HFF-Myc (cell line): Measurements from ENCODE around the gene STK4.

Experiments used
- DNase-seq: peaks from one replicate; pipeline ENCODE4 v3.0.0-alpha.2; 2011; ENCODE audit warnings: low read depth; ENCODE audit errors: extremely low read depth
- H3K4me3 ChIP-seq: replicated peaks from 2 replicates; pipeline ENCODE4 v1.5.1; 2011; ENCODE audit warnings: low read depth, mild to moderate bottlenecking, control low read depth, low read length
- TF ChIP-seq, protein P1 (sequence below): IDR thresholded peaks from 2 replicates; pipeline ENCODE4 v1.5.1; 2012; ENCODE audit warnings: mild to moderate bottlenecking, low read depth, low read length, control low read depth; ENCODE audit errors: missing control alignments

The STK4 gene

DNA sequence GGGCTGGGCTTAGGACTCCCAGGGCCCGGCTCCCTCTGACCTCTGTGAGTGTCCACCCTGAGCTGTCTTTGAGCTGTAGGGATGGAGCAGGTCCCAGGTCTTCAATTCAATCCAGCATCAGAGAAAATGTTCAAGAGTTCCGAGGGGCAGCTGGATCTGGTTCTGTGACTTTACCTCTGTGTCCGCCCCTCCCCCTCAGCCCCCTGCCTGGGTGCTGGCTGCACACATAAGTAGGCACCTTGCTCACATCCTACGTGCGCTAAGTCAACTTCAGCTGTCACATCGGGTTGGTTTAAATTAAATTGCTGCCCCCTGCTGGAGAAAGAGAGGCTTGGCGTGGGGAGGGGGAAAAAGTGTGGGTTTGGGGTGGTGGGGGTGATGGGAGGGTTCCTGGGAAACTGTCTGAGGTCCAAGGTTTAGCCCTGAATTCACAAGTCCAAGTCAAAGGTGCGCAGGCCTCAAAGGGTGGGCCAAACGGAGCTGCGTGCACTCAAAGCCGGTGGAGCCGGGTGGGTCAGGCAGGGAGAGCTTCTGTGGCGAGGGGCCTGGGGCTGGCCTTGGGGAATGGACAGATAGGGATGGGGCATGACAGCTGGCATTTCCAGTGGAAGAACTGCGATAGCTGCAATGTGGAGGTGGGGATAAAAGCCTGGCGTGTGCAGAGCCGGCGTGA lies 145.6 kb downstream of the STK4 start:
- TF ChIP-seq, protein P1, sequence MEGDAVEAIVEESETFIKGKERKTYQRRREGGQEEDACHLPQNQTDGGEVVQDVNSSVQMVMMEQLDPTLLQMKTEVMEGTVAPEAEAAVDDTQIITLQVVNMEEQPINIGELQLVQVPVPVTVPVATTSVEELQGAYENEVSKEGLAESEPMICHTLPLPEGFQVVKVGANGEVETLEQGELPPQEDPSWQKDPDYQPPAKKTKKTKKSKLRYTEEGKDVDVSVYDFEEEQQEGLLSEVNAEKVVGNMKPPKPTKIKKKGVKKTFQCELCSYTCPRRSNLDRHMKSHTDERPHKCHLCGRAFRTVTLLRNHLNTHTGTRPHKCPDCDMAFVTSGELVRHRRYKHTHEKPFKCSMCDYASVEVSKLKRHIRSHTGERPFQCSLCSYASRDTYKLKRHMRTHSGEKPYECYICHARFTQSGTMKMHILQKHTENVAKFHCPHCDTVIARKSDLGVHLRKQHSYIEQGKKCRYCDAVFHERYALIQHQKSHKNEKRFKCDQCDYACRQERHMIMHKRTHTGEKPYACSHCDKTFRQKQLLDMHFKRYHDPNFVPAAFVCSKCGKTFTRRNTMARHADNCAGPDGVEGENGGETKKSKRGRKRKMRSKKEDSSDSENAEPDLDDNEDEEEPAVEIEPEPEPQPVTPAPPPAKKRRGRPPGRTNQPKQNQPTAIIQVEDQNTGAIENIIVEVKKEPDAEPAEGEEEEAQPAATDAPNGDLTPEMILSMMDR: peak; percentile 47
- DNase-seq: no peak
- H3K4me3 ChIP-seq: no peak overlapping the region

DNA sequence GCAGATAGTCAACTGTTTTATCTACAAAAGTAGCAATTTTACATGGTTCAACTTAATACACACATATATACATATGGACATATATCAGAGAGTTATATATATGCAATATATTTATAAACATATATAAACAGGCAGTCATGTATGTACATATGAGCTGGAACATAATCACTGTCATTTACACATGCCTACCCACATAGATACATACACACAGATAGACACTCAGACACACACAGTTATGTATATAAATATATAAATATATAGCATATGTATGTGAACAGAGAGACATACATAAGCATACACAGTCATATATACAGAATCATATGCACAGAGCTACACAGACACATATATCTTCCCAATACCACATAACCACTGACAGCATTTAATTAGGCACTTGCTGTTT lies 146.4 kb downstream of the STK4 start:
- DNase-seq: no peak
- TF ChIP-seq, protein P1: no peak
- H3K4me3 ChIP-seq: no peak overlapping the region

DNA sequence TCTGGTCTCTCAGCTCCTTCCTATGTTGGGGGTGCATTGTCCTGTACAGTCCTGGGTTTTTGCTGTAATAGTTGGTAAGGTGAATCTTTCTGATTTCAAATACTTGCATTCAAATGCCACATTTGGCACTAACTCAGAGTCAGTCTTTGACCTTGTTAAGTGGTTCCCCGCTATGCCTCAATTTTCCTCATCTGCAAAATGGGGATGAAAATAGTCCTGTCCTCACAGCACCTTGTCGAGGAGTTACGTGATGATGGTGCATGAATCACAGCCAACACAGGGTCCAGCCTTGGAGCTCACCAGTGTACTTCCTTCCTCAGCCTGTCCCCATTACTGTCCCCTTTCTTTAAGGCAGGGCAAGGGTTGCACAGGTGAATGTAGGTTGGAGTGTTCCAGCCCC lies 147.6 kb downstream of the STK4 start:
- DNase-seq: no peak
- TF ChIP-seq, protein P1: no peak
- no peak overlapping the region for H3K4me3 ChIP-seq

DNA sequence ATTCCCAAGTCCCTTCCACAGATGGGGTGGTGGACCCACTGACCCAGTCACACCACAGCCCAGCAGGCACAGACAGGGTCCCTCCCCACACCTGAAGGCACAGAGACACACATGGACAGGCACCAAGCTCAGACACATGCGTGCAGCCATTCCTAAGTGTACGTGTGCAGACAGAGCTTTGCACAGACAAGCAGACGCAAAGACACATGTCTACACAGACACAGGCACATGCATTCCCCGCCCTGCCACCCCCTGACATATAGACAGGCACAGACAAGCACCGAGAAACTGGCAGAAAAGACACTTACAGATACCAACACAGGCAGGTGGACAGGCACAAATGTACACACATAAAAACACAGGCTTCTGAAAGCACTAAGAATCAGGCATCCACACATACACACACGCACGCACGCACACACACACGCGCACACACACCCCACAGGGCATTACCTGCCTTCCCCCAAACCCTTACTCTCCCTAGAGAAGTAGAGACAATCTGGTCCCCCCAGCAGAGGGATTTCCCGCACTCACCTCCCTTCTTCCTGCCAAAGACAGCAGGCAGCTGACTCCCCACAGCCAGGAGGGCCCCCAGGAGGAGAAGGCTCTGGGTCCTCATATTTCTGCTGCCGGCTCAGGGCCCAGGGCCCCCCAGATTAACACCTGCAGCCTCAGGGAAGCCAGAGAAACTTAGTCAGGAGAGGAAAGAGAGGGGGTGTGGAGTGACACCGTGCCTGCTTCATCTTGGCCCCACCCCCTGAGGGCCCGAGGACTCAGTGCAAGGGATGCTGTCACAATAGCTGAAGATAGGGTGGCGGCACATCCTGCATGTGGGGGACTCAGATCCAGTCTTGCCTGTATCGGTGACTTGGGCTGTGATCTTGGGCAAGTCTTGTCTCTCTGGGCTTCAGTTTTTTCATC lies 148.4 kb downstream of the STK4 start, which contains the start of gene WFDC5:
Gene WFDC5 (minus strand): TSS at position 710 of the 921 bp plus-strand sequence. CDS start 91 bp downstream, at position 619.
- no peak within 1 kb of the TSS for H3K4me3 ChIP-seq
- no peak for DNase-seq
- TF ChIP-seq, protein P1: no peak

DNA sequence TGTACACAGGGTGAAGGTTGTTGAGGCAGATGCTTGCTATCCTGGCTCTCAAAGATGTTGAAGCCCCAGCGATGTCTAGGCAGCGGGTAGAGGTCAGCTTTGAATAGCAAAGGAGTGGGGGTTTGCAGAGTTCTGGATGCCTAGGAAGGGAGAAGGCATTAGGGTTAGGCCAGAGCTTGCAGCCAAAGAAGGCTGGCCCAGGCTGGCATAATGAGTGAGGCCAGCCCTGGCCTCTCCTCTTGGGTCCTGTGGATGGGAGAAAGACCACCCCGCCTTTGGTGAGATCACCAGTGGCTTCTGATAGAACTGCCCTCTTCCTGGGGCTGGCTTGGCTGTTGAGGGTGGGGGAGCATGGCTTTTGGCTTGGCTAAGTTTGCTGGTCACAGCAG lies 149.1 kb downstream of the STK4 start:
- no peak overlapping the region for H3K4me3 ChIP-seq
- DNase-seq: no peak
- TF ChIP-seq, protein P1: no peak

DNA sequence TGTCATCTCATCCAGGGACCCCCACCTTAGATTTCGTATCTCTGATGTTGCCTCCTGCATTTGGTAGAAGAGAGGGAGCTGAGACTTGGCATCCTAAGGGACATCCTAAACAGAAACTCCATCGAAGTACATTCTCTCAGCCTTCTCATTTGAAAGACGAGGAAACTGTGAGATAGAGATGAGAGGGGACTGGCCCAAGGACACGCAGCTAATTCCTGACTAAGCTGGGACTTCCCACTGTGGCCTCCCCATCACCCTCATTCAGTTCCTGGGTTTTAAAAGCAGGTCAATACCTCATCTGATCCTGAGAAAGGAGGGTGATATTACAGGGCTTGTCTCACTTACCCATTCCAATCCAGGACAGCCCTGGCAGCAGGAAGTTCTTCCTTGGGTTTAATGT lies 149.5 kb downstream of the STK4 start:
- TF ChIP-seq, protein P1: no peak
- DNase-seq: no peak
- no peak overlapping the region for H3K4me3 ChIP-seq
